HL-60/S4 treated with phorbol 12-myristate 13-acetate at 8.2 ng/mL for 4 days and 3 days (cell line): ENCODE measurements around the gene HDAC8.
"Not testable (repeated sequence)": the region's sequence is repeated elsewhere in the genome, so short reads cannot be mapped to it uniquely, and the experiment has no call there.

Experiments
- in situ Hi-C: fragments of 300-500 bp; cut with MboI; formaldehyde crosslinking; loops from 2 replicates; pipeline ENCODE4 v1.15.0; 2022; ENCODE audit warnings: low sequenced_read_pairs

The HDAC8 gene

DNA sequence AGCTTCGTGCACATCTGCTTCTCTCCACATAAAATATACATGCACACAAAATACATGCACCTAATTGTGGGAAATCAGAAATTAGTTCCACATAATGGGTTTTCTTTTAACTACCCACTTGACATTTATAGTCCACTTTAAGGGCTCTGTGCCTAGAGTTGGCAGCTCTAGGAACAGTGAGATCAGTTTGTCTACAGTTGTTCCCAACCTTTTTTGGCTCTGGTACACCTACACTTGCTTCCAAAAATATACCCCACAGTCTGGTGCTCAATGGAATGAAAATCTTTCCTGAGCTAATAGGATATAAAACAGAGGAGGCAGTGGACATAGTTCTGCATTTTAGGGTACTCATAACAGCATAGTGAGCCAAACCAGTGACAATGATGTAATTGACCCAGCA is 36.1 kb downstream of the HDAC8 start:
- in situ Hi-C loops: no loop called here

DNA sequence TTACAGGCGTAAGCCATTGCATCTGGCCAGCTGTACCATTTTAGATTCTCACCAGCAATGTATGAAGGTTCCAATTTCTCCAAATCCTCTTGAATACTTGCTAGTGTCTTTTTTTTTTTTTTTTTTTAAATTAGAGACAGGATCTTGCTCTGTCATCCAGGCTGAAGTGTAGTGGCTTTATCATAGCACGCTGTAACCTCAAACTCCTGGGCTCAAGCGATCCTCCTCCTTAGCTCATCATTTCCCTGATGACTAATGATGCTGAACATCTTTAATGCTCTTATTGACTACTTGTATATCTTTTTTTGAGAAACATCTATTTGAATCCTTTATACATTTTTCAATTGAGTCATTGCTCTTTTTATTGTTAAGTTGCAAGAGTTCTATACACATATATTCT is 40.3 kb downstream of the HDAC8 start:
- in situ Hi-C loops: no loop called here

DNA sequence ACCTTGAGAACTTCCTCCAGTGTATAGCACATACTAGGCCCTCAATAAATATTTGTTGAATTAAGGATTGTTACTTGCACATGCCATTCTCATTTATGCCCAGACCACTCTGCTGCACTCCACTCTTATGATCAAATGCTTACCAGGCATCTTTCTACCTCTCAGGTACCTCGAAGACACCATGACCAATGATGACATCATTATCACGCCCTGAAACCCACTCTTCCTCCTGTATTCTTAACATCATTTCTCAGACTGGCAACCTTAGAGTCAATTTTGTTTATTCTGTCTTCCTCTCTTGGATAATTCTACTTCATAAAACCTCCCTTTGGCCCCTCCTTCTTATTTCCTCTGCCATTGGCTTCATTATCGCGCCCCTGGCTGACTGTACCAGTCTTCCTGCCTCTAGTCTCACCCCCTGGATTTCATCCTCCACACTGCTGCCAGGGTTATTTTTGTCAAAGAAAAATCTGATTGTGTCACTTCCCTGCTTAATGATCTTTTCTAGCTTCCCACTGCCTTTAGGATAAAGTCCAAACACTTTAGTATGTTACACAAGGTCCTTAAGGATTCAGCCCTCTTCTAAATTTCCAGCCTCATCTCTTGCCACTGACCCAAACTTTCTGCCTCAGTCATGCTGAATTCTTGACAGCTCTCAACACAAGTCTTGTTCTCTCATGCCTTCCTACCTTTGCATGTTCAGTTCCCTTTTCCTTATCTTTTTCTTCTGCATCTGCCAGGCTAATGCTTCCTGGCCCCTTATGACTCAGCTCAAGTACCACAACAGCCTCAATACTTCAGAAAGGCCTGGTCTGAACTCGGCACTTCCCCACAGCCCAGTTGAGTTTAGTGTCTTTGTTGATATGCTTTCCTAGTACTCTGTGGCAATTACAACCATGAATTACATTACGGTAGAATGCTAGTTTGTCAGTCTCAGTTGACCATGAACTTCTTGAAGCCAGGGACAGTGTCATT is 45.8 kb downstream of the HDAC8 start:
- in situ Hi-C loops: no loop called here

DNA sequence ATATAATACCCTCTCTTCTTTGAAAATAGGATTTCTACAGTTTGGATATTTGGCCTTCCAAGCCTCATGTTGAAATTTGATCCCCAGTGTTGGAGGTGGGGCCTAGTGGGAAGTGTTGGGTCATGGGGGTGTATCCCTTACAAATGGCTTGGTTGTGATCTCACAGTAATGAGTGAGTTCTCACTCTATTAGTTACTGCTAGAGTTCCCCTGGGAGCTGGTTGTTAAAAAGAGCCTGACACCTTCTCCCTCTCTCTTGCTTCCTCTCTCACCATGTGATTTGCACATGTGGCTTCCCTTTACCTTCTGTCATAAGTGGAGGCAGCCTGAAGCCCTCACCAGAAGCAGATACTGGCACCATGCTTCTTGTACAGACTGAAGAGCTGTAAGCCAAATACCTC is 73.9 kb downstream of the HDAC8 start:
- in situ Hi-C loops: no loop called here

DNA sequence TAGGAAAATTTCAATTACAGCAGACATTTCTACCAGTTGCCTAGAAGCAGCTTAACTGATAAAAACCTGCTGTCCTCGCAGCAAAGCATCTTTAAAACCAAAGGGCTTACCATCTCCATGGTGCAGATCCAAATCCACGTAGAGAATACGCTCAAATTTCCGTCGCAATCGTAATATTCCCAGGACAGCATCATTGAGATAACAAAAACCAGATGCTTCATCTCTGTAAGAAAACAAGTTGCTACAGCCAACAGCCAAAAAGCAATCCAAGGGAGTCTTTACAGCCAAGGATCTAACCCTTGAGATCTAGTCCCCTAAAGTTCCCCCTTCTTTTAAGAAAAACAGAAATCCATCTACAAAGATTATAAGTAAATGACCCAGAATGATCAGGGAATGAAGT is 77.6 kb downstream of the HDAC8 start:
- in situ Hi-C loops: no loop called here

DNA sequence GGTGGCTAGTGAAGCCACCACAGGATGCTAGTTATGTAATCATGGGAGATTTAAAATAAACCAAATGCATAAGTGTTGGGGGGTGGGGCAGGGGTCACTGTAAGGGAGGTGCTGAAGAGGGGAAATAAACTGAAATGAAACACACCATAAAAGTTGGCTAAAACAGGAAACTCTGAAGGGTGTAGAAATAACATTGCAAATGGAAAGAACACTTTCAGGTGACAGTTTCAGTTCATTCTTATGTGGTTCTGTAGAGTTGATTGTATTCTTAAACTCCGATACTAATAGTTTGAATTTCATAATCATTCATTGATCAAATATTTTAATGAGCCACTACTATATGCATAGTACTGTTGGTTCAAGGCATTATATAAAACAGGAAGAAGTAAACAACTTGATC is 80.1 kb downstream of the HDAC8 start:
- in situ Hi-C loops: no loop called here

DNA sequence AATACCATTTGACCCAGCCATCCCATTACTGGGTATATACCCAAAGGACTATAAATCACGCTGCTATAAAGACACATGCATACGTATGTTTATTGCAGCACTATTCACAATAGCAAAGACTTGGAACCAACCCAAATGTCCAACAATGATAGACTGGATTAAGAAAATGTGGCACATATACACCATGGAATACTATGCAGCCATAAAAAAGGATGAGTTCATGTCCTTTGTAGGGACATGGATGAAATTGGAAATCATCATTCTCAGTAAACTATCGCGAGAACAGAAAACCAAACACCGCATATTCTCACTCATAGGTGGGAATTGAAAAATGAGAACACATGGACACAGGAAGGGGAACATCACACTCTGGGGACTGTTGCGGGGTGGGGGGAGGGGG is 82.4 kb downstream of the HDAC8 start:
- in situ Hi-C loops: not testable (repeated sequence)

DNA sequence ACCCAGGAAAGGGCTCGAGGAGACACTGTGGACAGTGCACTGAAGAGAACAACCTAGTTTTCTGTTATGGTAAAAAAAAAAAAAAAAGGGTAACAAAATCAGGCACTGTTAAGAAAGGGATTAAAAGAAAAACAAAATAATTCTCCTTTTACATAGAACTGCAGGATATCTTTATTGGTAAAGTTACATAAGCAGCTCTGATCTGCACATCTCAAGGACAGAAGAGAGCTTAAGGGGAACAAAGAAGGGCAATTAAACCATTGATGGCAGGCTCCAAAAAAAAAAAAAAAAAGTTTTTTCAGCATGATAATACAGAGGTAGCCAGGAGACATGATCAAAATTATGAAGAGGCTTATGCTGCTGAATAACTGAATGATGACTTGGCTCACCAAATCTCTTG is 85.0 kb downstream of the HDAC8 start:
- in situ Hi-C loops: no loop called here

DNA sequence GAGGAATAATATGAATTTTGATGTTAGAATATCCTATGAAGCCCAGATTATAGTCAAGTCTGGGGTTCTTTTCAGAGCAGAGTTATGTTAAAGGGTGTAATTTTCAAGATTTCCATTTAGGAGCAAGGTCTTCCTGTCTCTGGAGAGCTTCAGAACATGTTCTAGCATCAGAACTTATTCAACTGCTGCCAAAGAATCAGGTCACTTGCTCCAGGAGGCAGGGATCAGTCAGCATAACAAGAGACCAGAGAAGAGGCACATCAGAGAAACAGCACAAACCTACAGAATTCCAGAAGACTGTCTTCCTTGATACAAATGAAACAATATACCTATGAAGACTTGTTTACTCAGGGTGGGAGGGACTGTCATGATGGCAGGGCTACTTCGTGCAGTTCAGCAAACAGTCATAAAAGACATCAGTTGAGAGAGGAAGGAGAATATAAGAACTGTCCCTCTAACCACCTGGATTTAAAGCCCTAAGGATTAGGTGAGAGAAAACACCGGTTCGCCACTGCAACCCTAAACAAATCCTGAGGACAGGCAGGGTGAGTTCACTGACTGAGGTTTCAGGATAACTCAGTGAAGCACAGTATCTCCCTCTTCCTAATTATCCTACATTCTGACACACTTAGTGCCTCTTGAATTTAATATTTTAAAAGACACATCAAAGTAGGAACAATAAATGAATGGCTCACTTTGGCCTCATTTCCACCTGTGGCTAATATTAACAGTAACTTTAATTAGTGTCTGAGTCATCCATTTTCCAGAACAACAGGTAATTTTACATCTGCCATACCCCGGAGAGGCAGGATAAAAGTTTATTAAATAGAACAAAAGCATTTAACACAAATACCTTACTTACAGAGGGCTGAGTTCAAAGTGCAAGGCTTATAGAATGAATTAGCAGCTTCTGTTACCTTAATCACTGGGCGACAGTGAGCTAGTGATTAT is 93.0 kb downstream of the HDAC8 start:
- in situ Hi-C loops: no loop called here

DNA sequence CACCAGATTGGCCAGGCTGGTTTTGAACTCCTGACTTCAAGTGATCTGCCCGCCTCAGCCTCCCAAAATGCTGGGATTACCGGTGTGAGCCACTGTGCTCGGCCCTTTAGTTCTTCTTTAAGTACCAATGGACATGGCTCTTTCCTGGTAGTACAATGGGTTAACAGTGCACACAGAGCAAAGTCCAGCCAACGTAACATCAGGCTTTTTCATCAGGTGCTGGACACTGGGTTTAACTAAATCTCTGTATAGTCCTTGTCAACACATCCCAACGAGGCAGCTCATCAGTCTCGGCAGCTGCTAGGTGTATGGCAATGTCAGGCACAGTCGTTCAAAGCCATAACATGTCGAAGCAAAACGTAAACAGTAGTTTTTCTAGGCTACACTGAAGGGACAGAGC is 93.8 kb downstream of the HDAC8 start:
- in situ Hi-C loops: no loop called here

DNA sequence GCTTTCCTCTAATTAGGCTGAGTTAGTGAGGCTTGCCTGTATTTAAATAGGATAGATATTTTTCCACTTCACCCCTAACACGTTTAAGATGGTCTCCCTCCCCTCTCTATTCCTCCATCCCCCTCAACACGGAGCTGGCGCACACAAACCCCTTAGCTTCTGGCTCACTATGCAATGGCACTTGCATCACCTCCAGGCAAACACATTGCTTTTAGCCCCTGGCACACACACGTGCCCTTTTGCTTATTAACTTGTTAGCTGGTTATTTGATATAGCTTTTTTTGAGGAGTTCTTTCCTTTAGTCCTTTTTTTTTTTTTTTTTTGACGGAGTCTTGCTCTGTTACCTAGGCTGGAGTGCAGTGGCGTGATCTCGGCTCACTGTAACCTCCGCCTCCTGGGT is 94.3 kb downstream of the HDAC8 start:
- in situ Hi-C loops: no loop called here

DNA sequence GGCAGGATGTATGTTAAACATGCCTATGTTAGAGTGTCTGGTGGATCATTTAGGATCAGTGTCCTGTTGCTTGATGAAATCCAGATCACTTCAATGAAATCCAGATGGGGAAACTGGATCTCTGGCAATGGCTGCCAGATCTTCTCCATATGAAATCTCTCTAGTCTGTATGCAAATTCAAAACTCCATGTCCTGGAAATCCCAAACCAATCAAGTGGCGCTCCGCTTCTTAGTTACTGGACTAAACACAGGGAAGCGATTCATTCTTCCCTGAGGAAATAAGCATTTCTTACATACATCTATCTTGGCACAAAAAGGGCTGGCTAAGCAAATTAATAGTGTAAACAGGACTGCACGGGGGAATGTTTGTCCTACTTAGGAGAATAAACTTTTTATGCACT is 94.9 kb downstream of the HDAC8 start:
- in situ Hi-C loops: no loop called here

DNA sequence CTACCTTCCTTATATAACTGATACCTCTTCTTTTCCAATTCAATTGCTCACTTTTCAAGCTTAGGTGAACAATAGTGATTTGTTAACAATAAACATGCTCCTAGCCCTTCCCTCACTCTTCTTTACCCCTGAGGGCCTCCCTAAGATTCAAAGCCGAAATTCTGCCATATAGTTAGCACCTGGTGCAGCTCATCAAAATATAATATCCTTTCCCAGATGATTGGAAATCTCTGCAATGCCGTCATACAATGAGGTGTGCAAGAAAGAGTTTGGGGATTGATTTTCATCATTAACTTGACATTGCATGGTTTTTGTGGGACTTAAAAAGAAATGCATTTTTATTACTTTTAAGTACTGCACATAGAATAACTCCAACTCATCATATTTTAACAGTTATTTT is 95.3 kb downstream of the HDAC8 start:
- in situ Hi-C loops: no loop called here

DNA sequence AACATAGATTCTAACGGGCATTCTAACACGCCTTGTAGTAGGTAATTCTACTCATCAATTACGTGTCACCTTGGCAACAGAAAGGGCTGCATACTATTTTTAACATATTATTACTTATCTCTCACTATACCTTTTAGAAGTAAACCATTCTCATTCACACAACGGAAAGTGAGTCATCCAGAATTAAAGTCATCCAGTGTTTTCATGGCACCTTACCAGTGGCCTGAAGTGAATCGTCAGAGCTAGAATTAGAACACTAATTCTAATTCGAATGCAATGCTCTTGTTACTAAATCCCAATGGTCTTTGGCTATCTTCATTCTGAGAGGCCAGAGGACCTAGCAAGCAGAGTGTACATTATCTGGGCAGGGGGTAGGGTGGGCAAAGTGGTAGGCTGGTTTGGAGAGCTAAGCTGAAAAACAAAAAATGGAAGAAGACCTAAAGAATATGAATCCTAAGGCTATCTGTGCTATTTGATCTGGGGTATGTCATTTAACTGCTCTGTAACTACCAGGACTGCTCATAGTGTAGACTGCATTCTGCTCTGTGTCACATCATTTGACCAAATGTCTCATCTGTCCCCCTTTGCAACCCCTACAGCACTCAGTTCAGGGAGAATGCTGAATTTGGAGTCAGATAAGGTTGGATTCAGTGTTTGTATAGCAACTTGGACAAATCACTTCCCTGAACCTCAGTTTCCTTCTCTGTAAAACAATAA is 96.5 kb downstream of the HDAC8 start:
- in situ Hi-C loops: no loop called here

DNA sequence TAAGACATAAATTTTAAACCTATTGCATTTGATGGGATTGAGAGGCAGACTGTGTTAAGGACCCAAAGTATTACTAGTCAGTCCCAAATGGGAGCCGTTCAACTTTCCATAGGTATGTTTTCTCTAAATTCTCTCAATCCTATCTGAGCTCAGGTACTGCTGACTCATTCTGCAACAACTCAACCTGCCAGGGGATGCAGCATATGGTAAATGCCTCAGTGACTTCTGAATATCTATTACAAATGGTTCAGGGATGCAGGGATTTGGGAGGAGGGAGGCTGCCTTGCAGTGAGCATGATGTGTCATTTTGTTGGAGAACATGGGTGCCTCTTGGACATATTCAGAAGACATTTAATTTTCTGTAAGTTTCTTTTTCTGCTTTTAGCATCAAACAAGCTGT is 97.3 kb downstream of the HDAC8 start:
- in situ Hi-C loops: no loop called here

DNA sequence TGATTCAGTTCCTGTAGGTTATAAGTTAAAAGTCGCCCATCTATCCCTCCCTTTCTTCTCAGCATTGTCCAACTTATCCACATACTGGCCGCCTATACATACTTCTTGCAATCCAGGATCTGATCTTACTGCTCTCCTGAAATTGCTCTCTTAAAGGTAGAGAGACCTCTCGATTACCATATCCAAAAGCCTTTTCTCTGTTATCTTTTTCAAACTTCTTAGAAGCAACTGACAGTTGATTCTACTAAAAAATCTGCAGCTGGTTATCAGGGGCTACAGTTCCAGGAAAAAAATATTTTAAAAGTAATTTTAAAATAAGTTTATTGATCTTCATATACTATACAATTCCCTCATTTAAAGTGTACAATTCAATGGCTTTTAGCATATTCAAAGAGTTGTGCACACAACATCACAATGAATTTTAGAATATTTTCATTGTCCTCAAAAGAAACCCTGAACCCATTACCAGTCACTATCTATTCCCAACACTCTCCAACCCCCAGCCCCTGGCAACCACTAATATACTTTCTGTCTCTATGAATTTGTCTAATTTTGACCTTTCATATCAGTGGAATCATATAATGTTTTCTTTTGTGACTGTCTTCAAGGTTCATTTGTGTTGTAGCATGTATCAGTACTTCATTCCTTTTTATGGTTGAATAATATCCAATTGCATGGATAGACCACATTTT is 102.0 kb downstream of the HDAC8 start:
- in situ Hi-C loops: no loop called here

DNA sequence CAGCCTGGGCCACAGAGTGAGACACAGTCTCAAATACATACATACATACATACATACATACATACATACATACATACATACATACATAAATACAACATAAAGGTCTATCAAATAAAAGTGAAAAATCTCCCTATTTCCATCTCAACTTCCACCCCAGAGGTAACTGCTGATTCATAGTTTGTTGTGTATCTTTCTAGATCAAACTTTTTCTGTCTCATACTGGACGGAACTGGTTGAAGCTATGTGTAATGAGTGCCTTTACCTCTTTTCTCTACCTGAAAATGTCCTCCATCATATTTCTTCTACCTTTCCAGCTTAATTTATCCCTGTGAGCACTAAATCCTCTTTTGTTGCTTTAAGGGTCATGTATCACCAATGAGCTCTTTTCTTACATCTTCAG is 102.5 kb downstream of the HDAC8 start:
- in situ Hi-C loops: no loop called here

DNA sequence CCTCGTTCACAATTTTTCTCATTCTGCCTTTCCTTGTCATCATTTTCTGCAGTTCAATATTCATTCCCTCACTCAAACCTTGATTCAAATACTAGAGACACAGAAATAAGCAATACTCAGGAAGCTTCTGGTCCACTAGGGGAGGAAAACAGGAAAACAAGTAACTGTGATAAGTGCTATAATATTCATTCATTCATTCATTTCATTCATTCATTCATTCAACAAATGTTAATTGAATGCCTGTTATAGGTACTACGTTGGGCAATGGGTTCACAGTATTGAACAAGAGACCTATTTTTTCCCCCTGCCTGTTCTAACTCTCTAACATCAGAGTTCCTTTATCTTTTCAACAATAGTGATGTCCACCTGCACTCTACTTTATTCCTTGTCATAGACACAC is 104.0 kb downstream of the HDAC8 start:
- in situ Hi-C loops: no loop called here

DNA sequence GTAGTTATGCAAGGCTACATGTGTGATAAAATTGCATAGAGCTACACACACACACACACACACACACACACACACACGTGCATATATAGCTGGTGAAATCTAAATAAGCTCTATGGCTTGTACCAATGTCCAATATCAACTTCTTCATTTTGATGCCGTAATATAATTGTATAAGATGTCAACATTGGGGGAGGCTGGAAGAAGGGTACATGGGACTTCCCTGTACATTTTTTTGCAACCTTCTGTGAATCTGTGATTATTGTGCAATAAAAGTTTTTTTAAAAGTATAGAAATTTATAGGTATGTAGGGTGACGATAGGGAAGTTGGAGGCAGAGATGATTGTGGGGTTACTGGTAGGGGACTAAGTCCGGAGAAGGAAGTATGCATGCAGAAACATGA is 105.5 kb downstream of the HDAC8 start:
- in situ Hi-C loops: no loop called here

DNA sequence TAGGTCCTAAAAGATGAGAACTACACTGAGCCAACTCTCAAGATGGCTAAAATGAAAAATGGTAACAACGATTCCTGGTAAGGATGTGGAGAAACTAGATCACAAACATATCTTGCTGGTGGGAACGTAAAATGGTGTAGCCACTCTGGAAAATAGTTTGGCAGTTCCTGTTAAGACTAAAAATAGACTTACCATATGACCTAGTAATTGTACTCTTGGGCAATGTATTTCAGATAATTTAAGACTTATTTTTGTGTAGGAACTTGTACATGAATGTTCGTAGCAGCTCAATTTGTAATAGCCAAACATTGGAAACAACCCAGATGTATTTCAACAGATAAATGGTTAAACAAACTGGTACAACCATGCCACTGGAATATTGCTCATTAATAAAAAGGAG is 106.2 kb downstream of the HDAC8 start:
- in situ Hi-C loops: no loop called here

DNA sequence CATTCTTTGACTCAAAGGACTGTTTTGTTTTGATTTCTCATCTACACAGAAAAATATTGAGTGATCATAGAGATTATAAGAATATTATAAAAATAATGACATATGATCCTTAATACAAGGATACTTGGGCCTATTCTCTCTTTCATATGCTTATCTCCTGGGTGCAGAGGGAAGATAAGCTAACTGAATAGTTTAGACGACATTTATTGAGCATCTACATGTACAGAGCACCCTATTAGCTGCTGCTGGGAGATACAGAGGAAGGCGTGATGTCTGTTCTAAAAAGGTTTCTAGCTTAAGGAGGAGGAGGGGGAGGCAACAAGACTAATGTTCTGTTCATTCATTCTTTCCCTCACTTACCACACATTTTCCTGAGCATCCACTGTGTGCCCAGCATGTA is 106.8 kb downstream of the HDAC8 start:
- in situ Hi-C loops: no loop called here
